Mesothelial cell of epicardium (in vitro differentiated cells): ENCODE data around the gene TRPM3. TPM values are rescaled to one million over a fixed set of nuclear protein-coding genes. Genes with fewer than 3 reads are reported as not detected.

Experiments used
- DNase-seq, 2 experiments: peaks; one replicate each; pipeline ENCODE4 v3.0.0; 2021; ENCODE audit warnings: low spot score in 2 of 2; ENCODE audit not compliant: unreplicated experiment in 2 of 2
- H3K27ac Mint-ChIP-seq: 2 replicates; pipeline ENCODE4 v1.8.0; 2021; ENCODE audit warnings: mixed read lengths
- H3K27me3 Mint-ChIP-seq: 2 replicates; pipeline ENCODE4 v1.8.0; 2021; ENCODE audit warnings: low read depth, mixed read lengths
- H3K36me3 Mint-ChIP-seq: 2 replicates; pipeline ENCODE4 v1.8.0; 2021; ENCODE audit warnings: mixed read lengths
- H3K4me1 Mint-ChIP-seq: 2 replicates; pipeline ENCODE4 v1.8.0; 2021; ENCODE audit warnings: mixed read lengths
- H3K4me3 Mint-ChIP-seq: 2 replicates; pipeline ENCODE4 v1.8.0; 2021; ENCODE audit warnings: mild to moderate bottlenecking, moderate library complexity, mixed read lengths
- H3K9me3 Mint-ChIP-seq: 2 replicates; pipeline ENCODE4 v1.8.0; 2021; ENCODE audit warnings: mixed read lengths
- CTCF ChIP-seq: fragments of 200-600 bp; sonication (generic); IDR thresholded peaks from one replicate; pipeline ENCODE4 v1.5.0; 2021; ENCODE audit warnings: antibody characterized with exemption; ENCODE audit not compliant: unreplicated experiment
- total RNA-seq: library from RNA; stranded (reverse); gene quantifications from 3 replicates; pipeline ENCODE4 v1.2.1, GENCODE V29; 2021

TRPM3 gene
- total RNA-seq, 1 donor from 2014 or later = 1.6 TPM

DNA sequence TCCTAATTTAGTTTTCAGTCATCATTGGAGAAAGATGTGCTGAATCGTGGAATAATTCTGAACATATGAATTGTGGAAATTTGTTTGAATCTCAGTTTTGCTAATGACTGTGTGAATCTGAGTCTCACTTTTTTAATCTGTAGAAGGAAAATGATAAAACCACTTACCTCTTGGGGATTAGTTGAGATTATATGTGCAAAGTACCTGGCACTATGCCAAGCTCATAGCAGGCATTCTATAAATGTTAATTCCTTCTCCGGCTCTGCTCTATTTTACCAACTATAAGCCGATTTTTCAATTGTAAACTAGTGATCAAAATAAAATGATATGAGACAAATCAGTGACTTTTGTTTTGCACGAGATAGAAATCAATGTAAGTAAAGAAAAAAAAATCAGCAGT, 290.8 kb downstream of the TRPM3 start:
- no peak overlapping the region for H3K4me3 Mint-ChIP-seq
- no peak for TF ChIP-seq CTCF
- no peaks in the 10 kb centered on the region for H3K27me3 Mint-ChIP-seq
- no peak for DNase-seq
- no peaks in the 10 kb centered on the region for H3K36me3 Mint-ChIP-seq
- H3K4me1 Mint-ChIP-seq = no peaks in the 10 kb centered on the region
- no peaks in the 10 kb centered on the region for H3K9me3 Mint-ChIP-seq
- no peak overlapping the region for H3K27ac Mint-ChIP-seq

- no peaks in the 10 kb centered on the region for H3K9me3 Mint-ChIP-seq
- H3K36me3 Mint-ChIP-seq = no peaks in the 10 kb centered on the region
- no peaks in the 10 kb centered on the region for H3K27me3 Mint-ChIP-seq
- no peak overlapping the region for H3K27ac Mint-ChIP-seq
- H3K4me1 Mint-ChIP-seq = no peaks in the 10 kb centered on the region
- no peak for TF ChIP-seq CTCF
- DNase-seq = no peak
- H3K4me3 Mint-ChIP-seq = no peak overlapping the region
Observed at GRCh38 chr9:70829591-70830265, 291.7 kb downstream of the TRPM3 start.

DNA sequence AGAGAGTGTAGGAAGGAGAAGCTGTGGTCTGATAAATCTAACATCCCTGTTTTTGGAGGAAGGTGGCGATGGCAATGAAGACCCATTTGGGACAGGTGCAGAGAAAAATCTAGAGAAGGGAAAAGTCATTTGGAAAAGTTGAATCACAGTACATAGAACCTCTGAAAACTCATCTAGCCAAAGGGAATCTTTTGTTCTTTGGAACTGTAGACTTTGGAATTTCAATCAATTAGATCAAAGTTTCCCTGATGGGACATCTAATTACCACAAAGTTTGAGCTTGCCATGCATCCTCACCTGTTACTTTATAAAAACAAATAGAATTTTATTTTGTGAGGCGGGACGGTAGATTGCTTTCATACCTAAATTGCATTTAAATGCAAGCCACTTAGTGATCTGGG, 294.9 kb downstream of the TRPM3 start:
- Mint-ChIP-seq H3K27me3 (no peaks in the 10 kb centered on the region), H3K4me3 (no peak overlapping the region), H3K9me3 (no peaks in the 10 kb centered on the region), H3K4me1 (no peaks in the 10 kb centered on the region), H3K36me3 (no peaks in the 10 kb centered on the region), H3K27ac (no peak overlapping the region)
- TF ChIP-seq CTCF = no peak
- DNase-seq = no peak

DNA sequence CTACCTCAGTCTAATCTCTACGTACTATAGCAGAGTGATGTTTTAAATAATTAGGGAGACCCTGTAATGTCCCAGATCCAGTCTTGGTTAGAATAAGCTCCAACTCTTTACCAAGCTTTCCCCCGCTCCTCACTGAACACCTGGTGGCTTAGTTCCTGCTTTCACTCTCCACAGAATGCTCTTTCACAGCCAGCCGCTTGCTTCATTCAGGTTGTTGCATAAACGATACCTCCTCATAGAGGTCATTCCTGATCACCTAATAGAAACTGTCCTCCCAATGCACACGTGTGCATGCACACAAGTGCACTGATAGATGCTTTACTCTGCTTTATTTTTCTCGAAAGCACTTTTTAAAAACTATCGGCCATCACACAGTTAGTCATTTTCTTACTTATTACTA, 298.1 kb downstream of the TRPM3 start:
- Mint-ChIP-seq H3K9me3 (no peaks in the 10 kb centered on the region), H3K4me1 (no peaks in the 10 kb centered on the region), H3K27me3 (no peaks in the 10 kb centered on the region), H3K4me3 (no peak overlapping the region), H3K36me3 (no peaks in the 10 kb centered on the region), H3K27ac (no peak overlapping the region)
- TF ChIP-seq CTCF = no peak
- DNase-seq = no peak

- no peak overlapping the region for H3K27ac Mint-ChIP-seq
- no peak for TF ChIP-seq CTCF
- H3K4me1 Mint-ChIP-seq = no peaks in the 10 kb centered on the region
- peaks cover 4% of the 10 kb centered on the region for H3K9me3 Mint-ChIP-seq
- no peaks in the 10 kb centered on the region for H3K27me3 Mint-ChIP-seq
- H3K4me3 Mint-ChIP-seq = no peak overlapping the region
- no peaks in the 10 kb centered on the region for H3K36me3 Mint-ChIP-seq
- no peak for DNase-seq
Observed at GRCh38 chr9:70817311-70817710, 304.1 kb downstream of the TRPM3 start.

GRCh38 chr9:70816891-70817290, 304.5 kb downstream of the TRPM3 start:
- H3K27ac Mint-ChIP-seq = no peak overlapping the region
- no peak for TF ChIP-seq CTCF
- H3K36me3 Mint-ChIP-seq = no peaks in the 10 kb centered on the region
- H3K4me3 Mint-ChIP-seq = no peak overlapping the region
- H3K4me1 Mint-ChIP-seq = no peaks in the 10 kb centered on the region
- peaks cover 4% of the 10 kb centered on the region for H3K9me3 Mint-ChIP-seq
- DNase-seq = no peak
- H3K27me3 Mint-ChIP-seq = no peaks in the 10 kb centered on the region
